LNCAP (cell line): Measurements from ENCODE around the gene MAML2.

Experiments
- CTCF ChIP-seq: fragments of 450-650 bp; IDR thresholded peaks from 2 replicates; pipeline ENCODE4 v1.5.1; 2017; ENCODE audit warnings: mild to moderate bottlenecking

The MAML2 gene

GRCh38 chr11:96113193-96113681 lies 229.8 kb downstream of the MAML2 start:
- no peak for TF ChIP-seq CTCF

GRCh38 chr11:96112192-96113128 lies 230.5 kb downstream of the MAML2 start:
- TF ChIP-seq CTCF, result no peak

- no peak for TF ChIP-seq CTCF
Measured at GRCh38 chr11:96111308-96111707, 231.7 kb downstream of the MAML2 start.

- peak; percentile 32; the same call in 1 of the 2 replicates for TF ChIP-seq CTCF
Measured at GRCh38 chr11:96110302-96110701, 232.7 kb downstream of the MAML2 start.

GRCh38 chr11:96109331-96110030 lies 233.5 kb downstream of the MAML2 start:
- no peak for TF ChIP-seq CTCF

GRCh38 chr11:96107143-96107824 lies 235.7 kb downstream of the MAML2 start:
- no peak for TF ChIP-seq CTCF

- TF ChIP-seq CTCF, result no peak
Measured at GRCh38 chr11:96106645-96107044, 236.3 kb downstream of the MAML2 start.
